Right lobe of liver (tissue), 4 donors: Measurements from ENCODE around the gene TFRC.

Experiments
- POLR2A ChIP-seq: fragments of 450-650 bp; IDR thresholded peaks from one replicate; pipeline ENCODE4 v1.6.1; 2017; ENCODE audit warnings: antibody characterized with exemption, mild to moderate bottlenecking
- TF ChIP-seq, protein P1 (sequence below), 4 donors: fragments of 200-600 bp in 3 of 4; fragments of 450-650 bp in 1 of 4; IDR thresholded peaks; one replicate each; pipeline versions ENCODE4 v1.5.1 to v1.8.0; 2016 to 2022; ENCODE audit warnings: antibody characterized with exemption in 4 of 4, mild to moderate bottlenecking in 2 of 4
- donor health status: DM: no; HTN: no; CAD: no.
- donor health status: DM: no; HTN: no; CAD: no.
- donor health status: DM: no; HTN: yes; CAD: no.

- TF ChIP-seq, protein P1, sequence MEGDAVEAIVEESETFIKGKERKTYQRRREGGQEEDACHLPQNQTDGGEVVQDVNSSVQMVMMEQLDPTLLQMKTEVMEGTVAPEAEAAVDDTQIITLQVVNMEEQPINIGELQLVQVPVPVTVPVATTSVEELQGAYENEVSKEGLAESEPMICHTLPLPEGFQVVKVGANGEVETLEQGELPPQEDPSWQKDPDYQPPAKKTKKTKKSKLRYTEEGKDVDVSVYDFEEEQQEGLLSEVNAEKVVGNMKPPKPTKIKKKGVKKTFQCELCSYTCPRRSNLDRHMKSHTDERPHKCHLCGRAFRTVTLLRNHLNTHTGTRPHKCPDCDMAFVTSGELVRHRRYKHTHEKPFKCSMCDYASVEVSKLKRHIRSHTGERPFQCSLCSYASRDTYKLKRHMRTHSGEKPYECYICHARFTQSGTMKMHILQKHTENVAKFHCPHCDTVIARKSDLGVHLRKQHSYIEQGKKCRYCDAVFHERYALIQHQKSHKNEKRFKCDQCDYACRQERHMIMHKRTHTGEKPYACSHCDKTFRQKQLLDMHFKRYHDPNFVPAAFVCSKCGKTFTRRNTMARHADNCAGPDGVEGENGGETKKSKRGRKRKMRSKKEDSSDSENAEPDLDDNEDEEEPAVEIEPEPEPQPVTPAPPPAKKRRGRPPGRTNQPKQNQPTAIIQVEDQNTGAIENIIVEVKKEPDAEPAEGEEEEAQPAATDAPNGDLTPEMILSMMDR (IDR thresholded peaks at IDR 0.05) = no peak
- TF ChIP-seq POLR2A = no peak
Observed at GRCh38 chr3:196047391-196048030, 34.4 kb downstream of the TFRC start.
